H9 (cell line): ENCODE data around the gene DNASE1. TPM values are rescaled to one million over a fixed set of nuclear protein-coding genes. Genes with fewer than 3 reads are reported as not detected.

Experiments used
- DNase-seq: peaks from one replicate; pipeline ENCODE4 v3.0.0-alpha.2; 2017
- H2AFZ ChIP-seq: one replicate; pipeline ENCODE4 v1.6.1; 2013; ENCODE audit warnings: mild to moderate bottlenecking, low read length, control low read depth, moderate library complexity
- H2AK5ac ChIP-seq: 2 replicates; pipeline ENCODE4 v1.6.1; 2013; ENCODE audit warnings: low read length, control low read depth, mixed read lengths; ENCODE audit not compliant: insufficient read length
- H2BK120ac ChIP-seq: one replicate; pipeline ENCODE4 v1.6.1; 2013; ENCODE audit warnings: low read depth, mild to moderate bottlenecking, low read length, control low read depth, inconsistent platforms; ENCODE audit not compliant: poor library complexity, severe bottlenecking
- H2BK12ac ChIP-seq: 2 replicates; pipeline ENCODE4 v1.6.1; 2013; ENCODE audit warnings: low read length, control low read depth, mixed read lengths, low read depth; ENCODE audit not compliant: insufficient read length
- H2BK15ac ChIP-seq: 2 replicates; pipeline ENCODE4 v1.6.1; 2013; ENCODE audit warnings: low read depth, low read length, control low read depth
- H2BK20ac ChIP-seq: one replicate; pipeline ENCODE4 v1.6.1; 2013; ENCODE audit warnings: low read depth, mild to moderate bottlenecking, low read length, control low read depth, inconsistent platforms; ENCODE audit not compliant: poor library complexity, severe bottlenecking
- H2BK5ac ChIP-seq: 2 replicates; pipeline ENCODE4 v1.6.1; 2013; ENCODE audit warnings: low read length, control low read depth, mixed read lengths; ENCODE audit not compliant: insufficient read length
- H3K14ac ChIP-seq: 2 replicates; pipeline ENCODE4 v1.6.1; 2013; ENCODE audit warnings: low read length, control low read depth; ENCODE audit not compliant: insufficient read depth
- H3K18ac ChIP-seq: 2 replicates; pipeline ENCODE4 v1.6.1; 2013; ENCODE audit warnings: low read depth, mild to moderate bottlenecking, mixed read lengths, low read length, control low read depth; ENCODE audit not compliant: insufficient read length
- H3K23ac ChIP-seq: 2 replicates; pipeline ENCODE4 v1.6.1; 2013; ENCODE audit warnings: low read length, control low read depth, mixed read lengths, low read depth; ENCODE audit not compliant: insufficient read length
- H3K23me2 ChIP-seq: 2 replicates; pipeline ENCODE4 v1.6.1; 2013; ENCODE audit warnings: low read depth, mild to moderate bottlenecking, mixed read lengths, low read length, control low read depth; ENCODE audit not compliant: insufficient read length, poor library complexity, severe bottlenecking
- H3K27ac ChIP-seq: 2 replicates; pipeline ENCODE4 v1.5.1; 2013; ENCODE audit warnings: low read length, control low read depth, mixed read lengths, low read depth; ENCODE audit not compliant: insufficient read length
- H3K27me3 ChIP-seq: 2 replicates; pipeline ENCODE4 v1.6.1; 2013; ENCODE audit warnings: low read length, control low read depth, inconsistent platforms; ENCODE audit not compliant: insufficient read depth
- H3K4ac ChIP-seq: 2 replicates; pipeline ENCODE4 v1.6.1; 2013; ENCODE audit warnings: low read depth, mild to moderate bottlenecking, control low read depth, inconsistent platforms, low read length, moderate library complexity
- H3K4me1 ChIP-seq: 2 replicates; pipeline ENCODE4 v1.6.1; 2013; ENCODE audit warnings: low read length, control low read depth, inconsistent platforms; ENCODE audit not compliant: insufficient read depth
- H3K4me2 ChIP-seq: 2 replicates; pipeline ENCODE4 v1.6.1; 2013; ENCODE audit warnings: low read length, control low read depth, mixed read lengths; ENCODE audit not compliant: insufficient read length, insufficient read depth
- H3K56ac ChIP-seq: 2 replicates; pipeline ENCODE4 v1.6.1; 2013; ENCODE audit warnings: low read depth, mild to moderate bottlenecking, mixed read lengths, low read length, control low read depth; ENCODE audit not compliant: insufficient read length
- H3K79me1 ChIP-seq: 2 replicates; pipeline ENCODE4 v1.6.1; 2013; ENCODE audit warnings: low read depth, mild to moderate bottlenecking, moderate library complexity, low read length, control low read depth, inconsistent platforms; ENCODE audit not compliant: insufficient read depth, poor library complexity, severe bottlenecking
- H3K79me2 ChIP-seq: 2 replicates; pipeline ENCODE4 v1.6.1; 2013; ENCODE audit warnings: low read length, control low read depth, inconsistent platforms; ENCODE audit not compliant: insufficient read depth
- H3K9ac ChIP-seq: 2 replicates; pipeline ENCODE4 v1.6.1; 2013; ENCODE audit warnings: low read length, control low read depth, mixed read lengths; ENCODE audit not compliant: insufficient read length; ENCODE audit errors: extremely low read depth
- H3K9me3 ChIP-seq: one replicate; pipeline ENCODE4 v1.6.1; 2013; ENCODE audit warnings: low read depth, low read length, inconsistent platforms; ENCODE audit not compliant: control insufficient read depth
- H3T11ph ChIP-seq: one replicate; pipeline ENCODE4 v1.6.1; 2013; ENCODE audit warnings: mild to moderate bottlenecking, low read length, control low read depth, inconsistent platforms
- H4K20me1 ChIP-seq: one replicate; pipeline ENCODE4 v1.6.1; 2013; ENCODE audit not compliant: control insufficient read depth, insufficient read length, insufficient read depth
- H4K5ac ChIP-seq: 2 replicates; pipeline ENCODE4 v1.6.1; 2013; ENCODE audit warnings: low read depth, mild to moderate bottlenecking, mixed read lengths, low read length, control low read depth; ENCODE audit not compliant: insufficient read length
- H4K8ac ChIP-seq: replicated peaks from 2 replicates; pipeline ENCODE4 v1.6.1; 2013; ENCODE audit warnings: low read length, control low read depth, mixed read lengths, low read depth; ENCODE audit not compliant: insufficient read length
- H4K91ac ChIP-seq: 2 replicates; pipeline ENCODE4 v1.6.1; 2013; ENCODE audit warnings: low read depth, mild to moderate bottlenecking, moderate library complexity, mixed read lengths, low read length, control low read depth; ENCODE audit not compliant: insufficient read length
- H3K27ac Mint-ChIP-seq, 3 experiments: 2 replicates in 2 of 3; 3 replicates in 1 of 3; pipeline ENCODE4 v1.8.0; 2020 to 2021; ENCODE audit warnings: mixed read lengths in 3 of 3, mild to moderate bottlenecking in 1 of 3, moderate library complexity in 1 of 3
- H3K27me3 Mint-ChIP-seq: 2 replicates; pipeline ENCODE4 v1.8.0; 2021; ENCODE audit warnings: low read depth, mild to moderate bottlenecking, moderate library complexity, mixed read lengths
- H3K36me3 Mint-ChIP-seq, 3 experiments: 2 replicates in 2 of 3; 3 replicates in 1 of 3; pipeline ENCODE4 v1.8.0; 2020 to 2021; ENCODE audit warnings: low read depth in 3 of 3, mixed read lengths in 3 of 3; ENCODE audit not compliant: insufficient read depth in 1 of 3
- H3K4me1 Mint-ChIP-seq, 2 experiments: 2 replicates each; pipeline ENCODE4 v1.8.0; 2020; ENCODE audit warnings: mixed read lengths in 2 of 2
- H3K4me3 Mint-ChIP-seq, 2 experiments: 2 replicates in 1 of 2; 3 replicates in 1 of 2; pipeline ENCODE4 v1.8.0; 2020 to 2021; ENCODE audit warnings: mild to moderate bottlenecking in 2 of 2, mixed read lengths in 2 of 2, moderate library complexity in 1 of 2
- H3K9me3 Mint-ChIP-seq, 2 experiments: 2 replicates in 1 of 2; 3 replicates in 1 of 2; pipeline ENCODE4 v1.8.0; 2020; ENCODE audit warnings: mild to moderate bottlenecking in 2 of 2, mixed read lengths in 2 of 2, moderate library complexity in 1 of 2
- WGBS: extraction: QIAGEN DNeasy Blood & Tissue Kit; methylation state at CpG from one replicate; pipeline ENCODE4 v1.1.7; 2013; ENCODE audit warnings: missing lambda C conversion rate, low lambda C conversion rate, mixed read lengths; ENCODE audit not compliant: insufficient read length; ENCODE audit errors: extremely low coverage; 5-methylcytosine and 5-hydroxymethylcytosine counted together
- total RNA-seq: library from RNA; stranded (reverse); gene quantifications from 2 replicates; pipeline ENCODE4 v1.2.1, GENCODE V29; 2021
- TF ChIP-seq, protein P1 (sequence below): fragments of 200-600 bp; sonication (generic); conservative IDR thresholded peaks from 3 replicates; pipeline ENCODE4 v1.8.0; 2021; ENCODE audit warnings: antibody characterized with exemption, mild to moderate bottlenecking

The DNASE1 gene
- total RNA-seq, 1 experiment from 2014 or later, result 10.1 TPM

- no CpG with 5 or more reads among the region's 3 CpGs for WGBS
- Histone ChIP-seq H2BK20ac (no peak overlapping the region), H3K4ac (no peak overlapping the region), H3K9ac (no peak overlapping the region), H3T11ph (no peak overlapping the region), H3K27me3 (no peaks in the 10 kb centered on the region), H3K14ac (no peak overlapping the region), H2BK120ac (no peak overlapping the region), H2BK15ac (no peak overlapping the region), H2AK5ac (no peak overlapping the region), H3K79me2 (no peaks in the 10 kb centered on the region), H3K23me2 (peaks cover 4% of the 10 kb centered on the region), H4K5ac (no peak overlapping the region), H2AFZ (no peak overlapping the region), H3K27ac (no peak overlapping the region), H2BK5ac (no peak overlapping the region), H3K23ac (no peak overlapping the region), H3K9me3 (no peaks in the 10 kb centered on the region), H4K91ac (no peak overlapping the region), H4K20me1 (no peaks in the 10 kb centered on the region), H2BK12ac (no peak overlapping the region), H4K8ac (no peak overlapping the region), H3K56ac (no peak overlapping the region), H3K79me1 (no peaks in the 10 kb centered on the region), H3K4me1 (peaks cover 5% of the 10 kb centered on the region), H3K4me2 (no peak overlapping the region), H3K18ac (peak overlapping the region; percentile 13)
- Mint-ChIP-seq H3K27me3 (no peaks in the 10 kb centered on the region), H3K4me1 (peaks cover 36 to 37% of the 10 kb centered on the region in 2 experiments), H3K9me3 (peaks cover 3 to 9% of the 10 kb centered on the region in 2 experiments; a peak in 4 of 5 replicates), H3K27ac (peak overlapping the region; percentile 81 to 92 (median 89)), H3K36me3 (peaks cover 0 to 10% (median 5%) of the 10 kb centered on the region in 3 experiments; a peak in 6 of 7 replicates), H3K4me3 (no peak overlapping the region)
- TF ChIP-seq, protein P1, sequence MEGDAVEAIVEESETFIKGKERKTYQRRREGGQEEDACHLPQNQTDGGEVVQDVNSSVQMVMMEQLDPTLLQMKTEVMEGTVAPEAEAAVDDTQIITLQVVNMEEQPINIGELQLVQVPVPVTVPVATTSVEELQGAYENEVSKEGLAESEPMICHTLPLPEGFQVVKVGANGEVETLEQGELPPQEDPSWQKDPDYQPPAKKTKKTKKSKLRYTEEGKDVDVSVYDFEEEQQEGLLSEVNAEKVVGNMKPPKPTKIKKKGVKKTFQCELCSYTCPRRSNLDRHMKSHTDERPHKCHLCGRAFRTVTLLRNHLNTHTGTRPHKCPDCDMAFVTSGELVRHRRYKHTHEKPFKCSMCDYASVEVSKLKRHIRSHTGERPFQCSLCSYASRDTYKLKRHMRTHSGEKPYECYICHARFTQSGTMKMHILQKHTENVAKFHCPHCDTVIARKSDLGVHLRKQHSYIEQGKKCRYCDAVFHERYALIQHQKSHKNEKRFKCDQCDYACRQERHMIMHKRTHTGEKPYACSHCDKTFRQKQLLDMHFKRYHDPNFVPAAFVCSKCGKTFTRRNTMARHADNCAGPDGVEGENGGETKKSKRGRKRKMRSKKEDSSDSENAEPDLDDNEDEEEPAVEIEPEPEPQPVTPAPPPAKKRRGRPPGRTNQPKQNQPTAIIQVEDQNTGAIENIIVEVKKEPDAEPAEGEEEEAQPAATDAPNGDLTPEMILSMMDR, result no peak
- DNase-seq, result no peak
These were observed 17.0 kb upstream of the DNASE1 start for GRCh38 chr16:3637371-3637923.
